GM12872 (cell line): ENCODE data around the gene MINDY3.

Experiments used
- TF ChIP-seq, protein P1 (sequence below): IDR thresholded peaks from 3 replicates; pipeline ENCODE4 v1.5.1; 2011; ENCODE audit warnings: low read depth, mild to moderate bottlenecking, low read length, moderate library complexity; ENCODE audit not compliant: insufficient read depth

Gene MINDY3

DNA sequence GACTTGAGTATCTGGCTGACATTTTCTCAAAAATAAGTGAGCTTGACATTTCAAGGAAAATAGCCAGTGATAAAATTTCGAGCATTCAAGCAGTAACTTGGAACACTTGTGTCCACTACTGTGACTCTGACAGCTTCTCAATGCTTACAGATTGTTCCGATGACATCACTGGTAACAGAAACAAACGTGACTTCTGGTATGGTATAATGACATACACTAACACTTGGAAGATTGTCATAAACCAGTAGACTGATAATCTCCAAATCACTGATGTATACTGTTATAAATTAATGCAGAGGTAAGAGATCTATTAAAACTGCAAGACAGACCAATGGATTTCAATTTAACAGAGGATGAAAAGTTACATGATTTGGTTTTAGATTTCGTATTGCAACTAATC lies 6.5 kb downstream of the MINDY3 start:
- TF ChIP-seq, protein P1, sequence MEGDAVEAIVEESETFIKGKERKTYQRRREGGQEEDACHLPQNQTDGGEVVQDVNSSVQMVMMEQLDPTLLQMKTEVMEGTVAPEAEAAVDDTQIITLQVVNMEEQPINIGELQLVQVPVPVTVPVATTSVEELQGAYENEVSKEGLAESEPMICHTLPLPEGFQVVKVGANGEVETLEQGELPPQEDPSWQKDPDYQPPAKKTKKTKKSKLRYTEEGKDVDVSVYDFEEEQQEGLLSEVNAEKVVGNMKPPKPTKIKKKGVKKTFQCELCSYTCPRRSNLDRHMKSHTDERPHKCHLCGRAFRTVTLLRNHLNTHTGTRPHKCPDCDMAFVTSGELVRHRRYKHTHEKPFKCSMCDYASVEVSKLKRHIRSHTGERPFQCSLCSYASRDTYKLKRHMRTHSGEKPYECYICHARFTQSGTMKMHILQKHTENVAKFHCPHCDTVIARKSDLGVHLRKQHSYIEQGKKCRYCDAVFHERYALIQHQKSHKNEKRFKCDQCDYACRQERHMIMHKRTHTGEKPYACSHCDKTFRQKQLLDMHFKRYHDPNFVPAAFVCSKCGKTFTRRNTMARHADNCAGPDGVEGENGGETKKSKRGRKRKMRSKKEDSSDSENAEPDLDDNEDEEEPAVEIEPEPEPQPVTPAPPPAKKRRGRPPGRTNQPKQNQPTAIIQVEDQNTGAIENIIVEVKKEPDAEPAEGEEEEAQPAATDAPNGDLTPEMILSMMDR: no peak

DNA sequence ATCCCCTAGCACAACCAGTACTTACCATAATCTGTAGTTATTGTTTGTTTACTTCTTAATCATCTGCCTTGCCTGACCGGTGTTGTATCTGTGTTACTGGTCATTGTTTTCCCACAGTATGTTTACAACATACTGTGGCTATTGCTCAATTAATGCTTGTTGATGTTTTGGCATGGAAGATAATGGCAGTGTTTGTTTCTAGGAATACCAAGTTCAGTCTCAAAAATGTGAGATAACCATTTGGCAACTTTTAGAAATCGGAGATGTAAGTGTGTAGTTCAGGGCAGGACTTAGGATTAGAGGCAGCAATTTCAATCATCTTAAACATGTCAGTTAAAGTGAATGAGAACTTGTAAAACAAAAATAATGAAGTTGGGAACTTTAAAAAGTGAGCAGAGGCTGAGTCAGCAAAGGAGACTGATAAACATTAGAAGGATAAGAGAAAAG lies 8.2 kb downstream of the MINDY3 start:
- TF ChIP-seq, protein P1: no peak

DNA sequence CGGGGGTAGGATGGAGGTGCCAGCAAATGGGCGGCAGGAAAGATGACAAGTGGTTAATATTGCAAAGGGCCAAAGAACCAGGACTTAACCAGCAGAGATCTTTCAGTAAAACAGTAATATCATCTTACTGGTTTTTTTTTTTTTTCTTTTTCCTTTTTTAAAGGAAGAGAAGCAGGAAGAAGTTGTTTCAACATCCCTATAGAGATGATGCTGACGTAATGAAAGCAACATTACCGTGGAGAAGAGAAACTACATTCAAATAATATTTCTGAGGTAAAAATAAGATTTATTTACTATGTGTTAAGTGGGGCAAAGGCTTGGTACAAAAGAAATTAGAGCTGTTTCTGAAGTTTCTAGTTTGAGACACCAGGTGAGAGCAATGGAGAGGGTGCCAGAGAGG lies 11.0 kb downstream of the MINDY3 start:
- TF ChIP-seq, protein P1: no peak

DNA sequence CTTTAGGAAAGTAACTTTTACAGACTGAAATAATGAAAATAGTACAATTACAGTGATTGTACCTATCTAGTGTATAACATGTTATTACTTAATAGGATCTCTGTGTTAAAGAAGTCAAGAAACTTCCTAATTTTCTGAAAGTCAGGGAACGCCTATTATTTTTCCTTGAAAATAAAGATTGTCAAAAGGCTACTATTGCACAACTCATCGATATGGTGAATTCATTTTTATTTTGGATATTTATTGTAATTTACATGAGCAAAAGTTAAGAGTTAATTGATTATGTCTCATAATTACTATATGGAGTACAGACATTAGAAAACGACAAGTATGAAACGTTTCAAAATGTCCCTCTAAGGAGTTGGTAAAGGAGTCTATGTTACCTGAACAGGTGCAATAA lies 12.8 kb downstream of the MINDY3 start:
- TF ChIP-seq, protein P1: no peak

DNA sequence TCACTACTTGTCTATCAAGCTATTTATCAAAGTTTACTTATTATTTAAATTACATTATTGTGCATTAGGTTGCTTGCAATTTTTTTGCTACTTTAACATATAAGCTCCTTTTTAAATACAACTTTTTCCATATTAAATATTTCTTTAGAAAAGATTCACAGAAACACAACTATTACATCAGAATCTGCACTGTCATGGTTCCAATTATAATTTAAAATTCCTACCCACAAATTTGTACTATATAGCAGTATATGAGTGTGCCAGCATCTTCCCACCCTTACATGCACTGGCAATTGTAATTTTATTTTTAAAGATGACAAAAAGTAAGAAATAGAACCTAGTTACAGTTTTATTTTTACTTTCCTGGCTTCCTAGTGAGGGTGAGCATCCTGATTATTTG lies 15.8 kb downstream of the MINDY3 start:
- TF ChIP-seq, protein P1: no peak

DNA sequence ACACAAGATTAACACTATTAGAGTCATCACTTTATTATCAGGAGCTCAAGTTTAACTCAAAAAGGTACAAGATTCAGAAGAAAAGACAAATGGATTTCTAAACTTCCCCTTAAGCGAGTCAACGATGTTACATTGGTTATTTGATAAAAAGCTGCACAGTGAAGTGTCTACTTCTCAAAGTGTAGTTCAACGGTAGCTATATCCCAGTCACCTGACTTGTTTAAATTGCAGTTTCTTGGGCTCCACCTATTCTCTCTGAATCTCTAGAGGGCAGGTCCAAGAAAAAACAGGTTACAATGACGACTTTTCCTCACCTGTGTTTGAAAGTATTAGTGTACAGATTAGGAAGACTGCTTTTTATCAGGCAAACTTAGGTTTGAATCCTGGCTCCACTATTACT lies 16.6 kb downstream of the MINDY3 start:
- TF ChIP-seq, protein P1: no peak

DNA sequence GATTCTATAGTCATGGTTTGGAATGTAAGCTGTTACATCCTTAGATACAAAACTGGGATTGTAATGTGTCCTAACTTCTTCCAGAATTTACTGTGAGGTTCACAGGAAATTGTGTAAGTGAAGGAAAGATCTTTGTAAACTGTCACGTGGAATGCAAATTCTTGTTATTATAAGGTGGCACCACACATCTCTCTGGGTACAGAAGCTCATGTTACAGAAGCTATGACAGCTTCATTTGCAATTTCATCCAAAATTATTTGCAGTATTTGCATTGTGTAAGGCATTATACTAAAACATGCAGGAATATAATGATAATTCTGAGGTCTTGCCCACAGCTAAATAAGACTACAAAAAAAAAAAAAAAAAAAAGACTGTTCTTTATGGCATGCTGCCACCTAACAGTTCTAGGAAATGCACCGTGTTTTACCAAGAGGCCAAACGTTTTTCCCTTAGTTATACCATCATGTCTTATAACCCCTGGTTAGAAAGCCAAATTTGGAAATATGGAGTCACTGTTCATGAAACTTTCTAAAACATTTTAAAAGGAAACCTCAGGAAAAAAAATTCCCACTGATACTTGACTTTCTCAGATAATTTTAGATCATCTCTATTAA lies 17.6 kb downstream of the MINDY3 start:
- TF ChIP-seq, protein P1: no peak

DNA sequence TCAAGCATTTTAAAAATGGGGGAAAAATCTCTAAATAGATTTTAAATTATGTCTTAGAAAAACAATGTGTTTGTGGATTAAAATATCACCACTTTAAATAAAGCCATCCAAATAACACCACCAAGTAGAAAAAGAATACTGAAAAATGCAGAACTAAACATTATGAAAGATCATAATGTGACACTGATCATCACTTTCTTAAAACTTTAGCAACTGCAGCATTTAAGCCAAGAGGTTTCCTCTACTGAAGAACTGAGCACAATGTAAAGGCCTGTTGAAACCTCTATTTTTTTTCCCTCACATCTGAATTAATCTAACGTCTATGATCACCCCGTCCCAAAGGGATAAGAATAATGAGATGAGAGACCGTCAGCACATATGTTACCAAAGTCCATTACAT lies 18.6 kb downstream of the MINDY3 start:
- TF ChIP-seq, protein P1: no peak
